HG02885 (cell line): ENCODE results near the gene PATJ.
"Not testable (repeated sequence)": the region's sequence is repeated elsewhere in the genome, so short reads cannot be mapped to it uniquely, and the experiment has no call there.

Source experiments
- ATAC-seq: cut with Tn5 transposase; IDR thresholded peaks from one replicate; pipeline ENCODE4 v1.9.1; 2021; ENCODE audit warnings: mild to moderate bottlenecking; ENCODE audit not compliant: unreplicated experiment, poor library complexity

PATJ gene

GRCh38 chr1:61741711-61742619 is at the start of gene PATJ:
Gene PATJ (plus strand): TSS chr1:61742480. CDS start chr1:61762893, 20,413 bp downstream.
- ATAC-seq = peak; percentile 81

- ATAC-seq = no peak
These were observed 42.1 kb upstream of the PATJ start for GRCh38 chr1:61699911-61700851.

- no peak for ATAC-seq
These were observed 33.0 kb upstream of the PATJ start for GRCh38 chr1:61708953-61709907.

- ATAC-seq = no peak
These were observed 32.4 kb upstream of the PATJ start for GRCh38 chr1:61709908-61710289.

GRCh38 chr1:61711257-61711656 is 31.0 kb upstream of the PATJ start:
- ATAC-seq = not testable (repeated sequence)

GRCh38 chr1:61711969-61712368 is 30.3 kb upstream of the PATJ start:
- ATAC-seq = no peak

- ATAC-seq = not testable (repeated sequence)
These were observed 23.1 kb upstream of the PATJ start for GRCh38 chr1:61718996-61719663.

GRCh38 chr1:61724506-61724812 is 17.8 kb upstream of the PATJ start:
- ATAC-seq = no peak

- ATAC-seq = peak; percentile 100
These were observed 17.2 kb upstream of the PATJ start, which contains the start of gene TM2D1 for GRCh38 chr1:61724813-61725694. Gene TM2D1 (minus strand): TSS chr1:61725141. CDS start chr1:61725120, 21 bp downstream.

GRCh38 chr1:61727544-61727943 is 14.7 kb upstream of the PATJ start:
- ATAC-seq = no peak

GRCh38 chr1:61730679-61731078 is 11.6 kb upstream of the PATJ start:
- ATAC-seq = not testable (repeated sequence)

- no peak for ATAC-seq
These were observed 9.6 kb upstream of the PATJ start for GRCh38 chr1:61732726-61733125.

GRCh38 chr1:61740751-61741700 is 1.3 kb upstream of the PATJ start:
- no peak for ATAC-seq

- ATAC-seq = peak; percentile 66
These were observed 545 bp downstream of the PATJ start for GRCh38 chr1:61742620-61743430.

- no peak for ATAC-seq
These were observed 1.1 kb downstream of the PATJ start for GRCh38 chr1:61743431-61743705.

GRCh38 chr1:61743716-61744580 is 1.7 kb downstream of the PATJ start:
- no peak for ATAC-seq
